Suprapubic skin (tissue), 4 donors: ENCODE results near the gene TMEM263. TPM values are rescaled to one million over a fixed set of nuclear protein-coding genes. Genes with fewer than 3 reads are reported as not detected.

ENCODE experiments used
- DNase-seq, 2 donors: peaks; one replicate each; pipeline ENCODE4 v3.0.0-alpha.2; 2019; ENCODE audit warnings: low spot score in 2 of 2
- H3K27ac ChIP-seq: fragments of 200-600 bp; sonication (generic); one replicate; pipeline ENCODE4 v1.5.1; 2019
- H3K27me3 ChIP-seq: fragments of 200-600 bp; sonication (generic); one replicate; pipeline ENCODE4 v1.5.1; 2019
- H3K36me3 ChIP-seq: fragments of 200-600 bp; sonication (generic); one replicate; pipeline ENCODE4 v1.5.1; 2019
- H3K4me1 ChIP-seq: fragments of 200-600 bp; sonication (generic); one replicate; pipeline ENCODE4 v1.5.1; 2019
- H3K4me3 ChIP-seq: fragments of 200-600 bp; sonication (generic); one replicate; pipeline ENCODE4 v1.5.1; 2019; ENCODE audit warnings: mild to moderate bottlenecking
- H3K9me3 ChIP-seq: fragments of 200-600 bp; sonication (generic); one replicate; pipeline ENCODE4 v1.5.1; 2019
- EP300 ChIP-seq: sonication (generic); formaldehyde crosslinking; IDR thresholded peaks from one replicate; pipeline ENCODE4 v1.6.1; 2017; ENCODE audit warnings: antibody characterized with exemption
- POLR2A ChIP-seq, 2 donors: fragments of 450-650 bp; IDR thresholded peaks; one replicate each; pipeline ENCODE4 v1.6.1; 2017; ENCODE audit warnings: antibody characterized with exemption in 2 of 2, mild to moderate bottlenecking in 2 of 2, moderate library complexity in 2 of 2
- POLR2AphosphoS5 ChIP-seq, 3 donors: sonication (generic); formaldehyde crosslinking; IDR thresholded peaks; one replicate each; pipeline ENCODE4 v1.6.1; 2017; ENCODE audit warnings: antibody characterized with exemption in 3 of 3
- WGBS: methylation state at CpG from one replicate; pipeline ENCODE4 v1.1.5; 2018; 5-methylcytosine and 5-hydroxymethylcytosine counted together
- total RNA-seq, 4 donors: library from RNA; depleted of rRNA; stranded (reverse); fragments of >200 nt; gene quantifications; one replicate each; pipeline ENCODE4 v1.1.0, GENCODE V29; 2016
- TF ChIP-seq, protein P1 (sequence below), 2 donors: fragments of 200-600 bp in 1 of 2; fragments of 450-650 bp in 1 of 2; sonication (generic) in 1 of 2; IDR thresholded peaks; one replicate each; pipeline ENCODE4 v1.5.1; 2016 to 2019; ENCODE audit warnings: antibody characterized with exemption in 2 of 2, mild to moderate bottlenecking in 1 of 2, moderate library complexity in 1 of 2

Gene TMEM263
- total RNA-seq, 4 donors from 2014 or later, result 6.5 to 13.3 (median 11.9) TPM

DNA sequence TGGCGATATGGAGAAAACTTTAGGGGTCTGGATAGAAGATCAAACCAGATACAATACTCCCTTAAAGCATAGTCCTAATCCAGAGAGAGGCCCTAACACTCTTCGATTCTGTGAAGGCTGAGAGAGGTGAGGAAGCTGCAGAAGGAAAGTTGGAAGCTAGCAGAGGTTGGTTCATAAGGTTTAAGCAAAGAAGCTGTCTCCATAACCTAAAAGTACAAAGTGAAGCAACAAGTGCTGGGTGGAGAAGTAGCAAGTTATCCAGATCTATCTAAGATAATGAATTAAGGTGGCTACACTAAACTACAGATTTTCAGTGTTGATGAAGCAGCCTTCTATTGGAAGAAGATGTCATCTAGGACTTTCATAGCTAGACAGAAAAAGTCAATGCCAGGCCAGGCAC, 55.8 kb downstream of the TMEM263 start:
- Histone ChIP-seq H3K36me3 (no peaks in the 10 kb centered on the region), H3K4me1 (no peaks in the 10 kb centered on the region), H3K27ac (no peak overlapping the region), H3K4me3 (no peak overlapping the region), H3K27me3 (no peaks in the 10 kb centered on the region), H3K9me3 (no peaks in the 10 kb centered on the region)
- no peak for DNase-seq
- no peak for TF ChIP-seq EP300
- TF ChIP-seq POLR2AphosphoS5 (IDR thresholded peaks at IDR 0.05), result no peak
- TF ChIP-seq POLR2A (IDR thresholded peaks at IDR 0.05), result no peak
- TF ChIP-seq, protein P1, sequence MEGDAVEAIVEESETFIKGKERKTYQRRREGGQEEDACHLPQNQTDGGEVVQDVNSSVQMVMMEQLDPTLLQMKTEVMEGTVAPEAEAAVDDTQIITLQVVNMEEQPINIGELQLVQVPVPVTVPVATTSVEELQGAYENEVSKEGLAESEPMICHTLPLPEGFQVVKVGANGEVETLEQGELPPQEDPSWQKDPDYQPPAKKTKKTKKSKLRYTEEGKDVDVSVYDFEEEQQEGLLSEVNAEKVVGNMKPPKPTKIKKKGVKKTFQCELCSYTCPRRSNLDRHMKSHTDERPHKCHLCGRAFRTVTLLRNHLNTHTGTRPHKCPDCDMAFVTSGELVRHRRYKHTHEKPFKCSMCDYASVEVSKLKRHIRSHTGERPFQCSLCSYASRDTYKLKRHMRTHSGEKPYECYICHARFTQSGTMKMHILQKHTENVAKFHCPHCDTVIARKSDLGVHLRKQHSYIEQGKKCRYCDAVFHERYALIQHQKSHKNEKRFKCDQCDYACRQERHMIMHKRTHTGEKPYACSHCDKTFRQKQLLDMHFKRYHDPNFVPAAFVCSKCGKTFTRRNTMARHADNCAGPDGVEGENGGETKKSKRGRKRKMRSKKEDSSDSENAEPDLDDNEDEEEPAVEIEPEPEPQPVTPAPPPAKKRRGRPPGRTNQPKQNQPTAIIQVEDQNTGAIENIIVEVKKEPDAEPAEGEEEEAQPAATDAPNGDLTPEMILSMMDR (IDR thresholded peaks at IDR 0.05), result no peak
- WGBS, result 94% methylated on average over 2 of the region's 2 CpGs

DNA sequence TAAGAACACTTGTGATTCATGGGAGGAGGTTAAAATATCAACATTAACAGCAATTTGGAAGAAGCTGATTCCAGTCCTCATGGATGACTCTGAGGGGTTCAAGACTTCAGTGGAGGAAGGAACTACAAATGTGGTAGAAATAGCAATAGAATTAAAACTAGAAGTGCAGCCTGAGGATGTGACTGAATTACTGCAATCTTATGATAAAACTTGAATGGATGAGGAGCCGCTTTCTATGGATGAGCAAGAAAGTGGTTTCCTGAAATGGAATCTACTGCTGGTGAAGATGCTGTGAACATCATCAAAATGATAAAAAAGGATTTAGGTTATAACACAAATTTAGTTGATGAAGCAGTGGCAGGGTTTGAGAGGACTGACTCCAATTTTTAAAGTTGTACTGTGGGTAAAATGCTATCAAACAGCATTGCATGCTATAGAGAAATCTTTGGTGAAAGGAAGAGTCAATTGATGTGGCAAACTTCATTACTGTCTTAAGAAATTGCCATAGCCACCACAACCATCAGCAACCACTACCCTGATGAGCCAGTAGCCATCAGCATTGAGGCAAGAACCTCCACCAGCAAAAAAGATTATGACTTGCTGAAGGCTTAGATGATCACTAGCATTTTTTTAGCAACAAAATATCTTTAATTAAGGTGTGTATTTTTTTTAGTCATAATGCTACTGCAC, 57.2 kb downstream of the TMEM263 start:
- Histone ChIP-seq H3K4me1 (no peaks in the 10 kb centered on the region), H3K27me3 (no peaks in the 10 kb centered on the region), H3K4me3 (no peak overlapping the region), H3K27ac (no peak overlapping the region), H3K36me3 (no peaks in the 10 kb centered on the region), H3K9me3 (no peaks in the 10 kb centered on the region)
- no peak for DNase-seq
- no peak for TF ChIP-seq EP300
- TF ChIP-seq POLR2A (IDR thresholded peaks at IDR 0.05), result no peak
- no peak for TF ChIP-seq POLR2AphosphoS5 (IDR thresholded peaks at IDR 0.05)
- TF ChIP-seq, protein P1 (IDR thresholded peaks at IDR 0.05), result no peak
- 98% methylated on average over 1 of the region's 1 CpG for WGBS

DNA sequence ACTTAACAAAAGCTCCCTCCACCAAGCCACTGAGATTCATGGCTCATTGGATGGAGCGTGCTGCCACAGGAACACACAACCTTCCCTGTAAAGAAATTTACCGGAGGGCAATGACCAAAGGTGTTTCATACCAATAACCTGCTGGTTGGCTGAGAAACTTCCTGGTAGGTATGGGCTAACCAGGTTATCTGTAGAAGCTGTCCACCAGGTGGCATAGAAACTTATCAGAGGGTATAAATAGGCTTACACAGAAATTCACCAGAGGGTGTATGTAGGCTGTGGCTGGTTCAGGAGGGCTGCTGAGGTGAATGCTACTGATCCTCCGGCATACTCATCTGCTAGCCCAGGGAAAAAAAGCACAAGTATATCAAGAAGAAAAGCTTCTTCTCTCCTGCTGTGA, 58.3 kb downstream of the TMEM263 start:
- no peak for TF ChIP-seq POLR2AphosphoS5 (IDR thresholded peaks at IDR 0.05)
- TF ChIP-seq, protein P1 (IDR thresholded peaks at IDR 0.05), result peak in 1 of 2 donors; percentile 24
- no peaks in the 10 kb centered on the region for H3K9me3 ChIP-seq
- H3K27me3 ChIP-seq, result no peaks in the 10 kb centered on the region
- DNase-seq, result no peak
- H3K4me1 ChIP-seq, result no peaks in the 10 kb centered on the region
- H3K4me3 ChIP-seq, result no peak overlapping the region
- H3K27ac ChIP-seq, result no peak overlapping the region
- H3K36me3 ChIP-seq, result no peaks in the 10 kb centered on the region
- 54% methylated on average over 3 of the region's 3 CpGs for WGBS

GRCh38 chr12:107017042-107017441, 61.3 kb downstream of the TMEM263 start:
- no peaks in the 10 kb centered on the region for H3K4me1 ChIP-seq
- H3K36me3 ChIP-seq, result no peaks in the 10 kb centered on the region
- no peak overlapping the region for H3K27ac ChIP-seq
- TF ChIP-seq EP300, result no peak
- no peak for TF ChIP-seq POLR2A (IDR thresholded peaks at IDR 0.05)
- TF ChIP-seq, protein P1 (IDR thresholded peaks at IDR 0.05), result no peak
- no peak for TF ChIP-seq POLR2AphosphoS5 (IDR thresholded peaks at IDR 0.05)
- no peaks in the 10 kb centered on the region for H3K9me3 ChIP-seq
- H3K27me3 ChIP-seq, result no peaks in the 10 kb centered on the region
- DNase-seq, result no peak
- 93% methylated on average over 4 of the region's 4 CpGs for WGBS
- no peak overlapping the region for H3K4me3 ChIP-seq

DNA sequence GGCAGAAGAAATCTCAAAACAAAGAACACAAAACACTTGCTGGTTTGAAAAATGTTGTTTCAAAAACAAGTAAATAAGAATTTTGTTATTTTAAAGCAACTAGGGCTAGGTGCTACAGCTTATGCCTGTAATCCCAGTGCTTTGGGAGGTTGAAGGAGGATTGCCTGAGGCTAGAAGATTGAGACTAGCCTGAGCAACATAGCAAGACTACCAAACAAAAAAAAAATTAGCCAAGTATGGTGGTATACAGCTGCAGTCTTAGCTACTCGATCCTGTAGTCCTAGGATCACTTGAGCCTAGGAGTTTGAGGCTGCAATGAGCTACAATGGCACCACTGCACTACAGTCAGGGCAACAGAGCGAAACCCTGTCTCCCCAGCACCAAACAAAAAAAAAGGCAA, 63.8 kb downstream of the TMEM263 start:
- 90% methylated on average over 2 of the region's 2 CpGs for WGBS
- H3K9me3 ChIP-seq, result no peaks in the 10 kb centered on the region
- no peaks in the 10 kb centered on the region for H3K36me3 ChIP-seq
- H3K4me3 ChIP-seq, result no peak overlapping the region
- H3K4me1 ChIP-seq, result peaks cover 3% of the 10 kb centered on the region
- DNase-seq, result no peak
- no peaks in the 10 kb centered on the region for H3K27me3 ChIP-seq
- no peak for TF ChIP-seq POLR2A (IDR thresholded peaks at IDR 0.05)
- TF ChIP-seq, protein P1 (IDR thresholded peaks at IDR 0.05), result no peak
- no peak for TF ChIP-seq EP300
- no peak for TF ChIP-seq POLR2AphosphoS5 (IDR thresholded peaks at IDR 0.05)
- no peak overlapping the region for H3K27ac ChIP-seq

Other genes starting within 250 kb of the TMEM263 start
- gene RIC8B, start 181.2 kb upstream of the TMEM263 start, total RNA-seq, result 10 to 100 TPM in 2 of 4 donors, 1 to 10 TPM in 2; 4.8 to 11.2 (median 8.8) TPM
- 10 to 100 TPM in 3 of 4 donors, 1 to 10 TPM in 1; 9.4 to 20.7 (median 16.3) TPM for gene MTERF2, start 31.2 kb downstream of the TMEM263 start, total RNA-seq
- gene CRY1, start 137.6 kb downstream of the TMEM263 start, total RNA-seq, result 10 to 100 TPM; 18.1 to 37.2 (median 35.0) TPM